ENCODE results near the gene PRMT5. TPM values are rescaled to one million over a fixed set of nuclear protein-coding genes. Genes with fewer than 3 reads are reported as not detected.
"Not testable (repeated sequence)": the region's sequence is repeated elsewhere in the genome, so short reads cannot be mapped to it uniquely, and the experiment has no call there.

The PRMT5 gene
- total and polyA plus RNA-seq, 2 donors, result 39.8 to 49.3 TPM

DNA sequence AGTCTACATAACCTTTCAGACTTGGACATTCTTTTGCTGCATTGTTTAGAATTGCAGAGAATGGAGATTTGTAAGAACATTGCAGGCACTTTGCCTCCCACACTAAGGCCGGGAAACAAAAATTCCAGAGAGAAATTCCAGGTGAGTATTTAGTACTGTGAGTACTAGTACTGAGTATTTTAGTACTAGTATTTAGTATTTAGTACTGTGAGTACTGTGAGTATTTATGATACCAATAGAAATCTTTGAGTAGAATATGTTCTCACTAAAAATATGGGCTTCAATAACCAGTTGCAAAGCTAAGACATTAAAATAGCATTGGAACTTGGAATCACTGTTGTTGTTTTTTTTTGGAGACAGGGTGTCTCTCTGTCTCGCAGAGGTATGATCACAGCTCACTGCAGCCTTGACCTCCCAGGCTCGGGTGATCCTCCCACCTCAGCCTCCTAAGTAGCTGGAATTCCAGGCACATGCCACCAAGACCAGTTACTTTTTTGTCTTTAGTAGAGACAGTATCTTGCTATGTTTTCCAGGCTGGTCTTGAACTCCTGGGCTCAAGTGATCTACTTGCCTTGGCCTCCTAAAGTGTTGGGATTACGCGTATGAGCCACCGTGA is 33.0 kb upstream of the PRMT5 start:
- Histone ChIP-seq H3K4me1 (ENCODE audit: insufficient read depth) (no peaks in the 10 kb centered on the region), H3K4me3 (ENCODE audit: low read depth, low read length) (no peak overlapping the region), H3K36me3 (ENCODE audit: insufficient read depth) (no peaks in the 10 kb centered on the region), H3K27ac (ENCODE audit: low read depth) (no peak overlapping the region)
- DNase-seq (ENCODE audit: extremely low spot score), result no peak
- WGBS, result 93% methylated on average over 6 of the region's 6 CpGs

DNA sequence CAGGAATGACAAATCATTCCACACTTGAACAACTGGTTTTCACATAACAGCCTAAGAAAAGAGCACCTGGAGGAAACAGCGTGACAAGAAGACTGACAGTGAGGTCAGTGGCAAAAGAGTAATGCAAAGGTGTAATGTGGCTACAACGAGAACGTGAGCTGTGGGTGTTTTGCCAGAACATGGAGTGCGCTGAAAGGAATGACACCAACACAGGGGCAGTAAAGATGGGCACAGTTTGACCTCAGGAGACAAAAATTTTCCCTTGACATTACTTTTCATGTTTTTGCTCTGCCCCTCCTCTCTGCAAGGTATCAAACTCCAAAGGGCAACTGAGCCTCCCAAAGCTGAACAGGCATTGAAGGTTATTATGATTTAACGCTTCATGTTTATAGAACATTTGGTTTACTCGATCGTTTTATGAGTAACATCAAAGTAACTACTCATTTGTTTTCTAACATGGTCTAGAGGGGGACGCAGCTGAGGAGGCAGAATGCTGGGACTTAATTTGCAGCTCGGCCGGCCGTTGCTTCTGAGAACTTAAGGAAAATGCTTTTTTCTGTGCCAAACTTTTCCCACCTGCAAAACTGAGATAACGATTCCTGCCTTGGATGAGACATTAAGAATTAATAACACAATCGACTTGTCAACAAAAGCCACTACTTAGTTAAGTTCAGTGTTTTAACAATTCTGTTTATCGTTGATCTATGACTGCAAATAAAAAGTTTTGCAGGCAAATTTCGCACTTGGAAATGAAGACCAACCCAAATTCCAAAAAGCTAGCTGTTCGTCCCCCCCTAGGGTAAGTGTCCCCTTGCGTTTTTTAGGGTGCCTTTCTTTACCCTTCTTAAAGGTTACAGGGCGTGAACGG is 26.8 kb upstream of the PRMT5 start:
- DNase-seq (ENCODE audit: extremely low spot score), result no peak
- WGBS, result 17% methylated on average over 19 of the region's 19 CpGs
- H3K4me3 ChIP-seq (ENCODE audit: low read depth, low read length), result peak overlapping the region; percentile 64
- H3K27ac ChIP-seq (ENCODE audit: low read depth), result peak overlapping the region; percentile 94
- H3K4me1 ChIP-seq (ENCODE audit: insufficient read depth), result no peaks in the 10 kb centered on the region
- peaks cover 1% of the 10 kb centered on the region for H3K36me3 ChIP-seq (ENCODE audit: insufficient read depth)

DNA sequence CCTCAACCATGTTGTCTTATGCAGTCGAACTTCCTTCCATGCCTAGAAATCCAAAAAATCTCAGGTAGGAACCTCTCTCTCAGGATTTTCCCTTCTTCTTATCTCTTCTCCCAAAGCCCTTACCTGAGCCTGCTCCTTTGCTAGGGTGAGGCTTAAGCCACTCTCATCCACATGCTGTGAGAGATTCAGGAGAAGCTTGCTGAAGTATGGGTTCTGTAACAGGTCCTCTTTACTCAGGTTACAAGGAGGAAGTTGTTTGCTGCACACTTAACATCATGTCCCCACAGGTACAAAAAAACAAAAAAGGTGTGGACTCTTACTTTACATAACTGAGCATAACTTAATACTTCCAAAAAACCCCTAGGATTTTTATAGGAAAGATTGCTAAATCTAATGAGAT is 23.2 kb upstream of the PRMT5 start:
- no peak for DNase-seq (ENCODE audit: extremely low spot score)
- H3K4me3 ChIP-seq (ENCODE audit: low read depth, low read length), result no peak overlapping the region
- no peak overlapping the region for H3K27ac ChIP-seq (ENCODE audit: low read depth)
- no peaks in the 10 kb centered on the region for H3K4me1 ChIP-seq (ENCODE audit: insufficient read depth)
- peaks cover 2% of the 10 kb centered on the region for H3K36me3 ChIP-seq (ENCODE audit: insufficient read depth)
- WGBS, result 90% methylated on average over 1 of the region's 1 CpG

DNA sequence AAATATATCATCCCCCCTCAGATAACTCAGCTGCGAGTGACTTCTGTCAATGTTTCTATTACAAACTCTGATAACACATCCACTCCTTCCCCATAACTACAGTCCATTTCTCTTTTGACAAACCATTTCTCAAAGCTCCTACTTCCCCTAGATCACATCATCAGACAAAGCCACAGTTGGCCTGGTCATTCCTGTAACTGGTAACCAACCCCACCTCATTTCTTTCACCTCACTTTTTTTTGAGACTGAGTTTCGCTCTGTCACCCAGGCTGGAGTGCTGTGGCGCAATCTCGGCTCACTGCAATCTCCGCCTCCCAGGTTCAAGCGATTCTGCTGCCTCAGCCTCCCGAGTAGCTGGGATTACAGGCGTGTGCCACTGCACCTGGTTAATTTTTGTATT is 22.6 kb upstream of the PRMT5 start:
- H3K4me1 ChIP-seq (ENCODE audit: insufficient read depth); H3K27ac ChIP-seq (ENCODE audit: low read depth); H3K36me3 ChIP-seq (ENCODE audit: insufficient read depth); DNase-seq (ENCODE audit: extremely low spot score); H3K4me3 ChIP-seq (ENCODE audit: low read depth, low read length): not testable (repeated sequence)
- 93% methylated on average over 8 of the region's 8 CpGs for WGBS

DNA sequence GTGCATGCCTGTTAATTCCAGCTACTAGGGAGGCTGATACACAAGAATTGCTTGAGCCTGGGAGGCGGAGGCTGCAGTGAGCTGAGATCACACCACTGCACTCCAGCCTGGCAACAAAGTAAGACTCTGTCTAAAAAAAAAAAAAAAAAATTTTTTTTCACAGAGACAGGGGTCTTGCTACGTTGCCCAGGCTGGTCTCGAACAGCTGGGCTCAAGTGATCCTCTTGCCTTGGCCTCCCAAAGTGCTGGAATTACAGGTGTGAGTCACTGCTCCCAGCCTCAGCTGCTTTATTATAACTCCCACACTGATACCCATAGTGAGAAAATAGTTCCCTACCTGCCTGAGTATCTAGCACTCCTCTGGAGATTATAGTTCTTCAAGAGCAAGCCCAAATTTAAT is 16.5 kb upstream of the PRMT5 start:
- Histone ChIP-seq H3K27ac (ENCODE audit: low read depth) (no peak overlapping the region), H3K4me1 (ENCODE audit: insufficient read depth) (no peaks in the 10 kb centered on the region), H3K4me3 (ENCODE audit: low read depth, low read length) (no peak overlapping the region), H3K36me3 (ENCODE audit: insufficient read depth) (peaks cover 3% of the 10 kb centered on the region)
- no peak for DNase-seq (ENCODE audit: extremely low spot score)
- WGBS, result 95% methylated on average over 3 of the region's 3 CpGs

DNA sequence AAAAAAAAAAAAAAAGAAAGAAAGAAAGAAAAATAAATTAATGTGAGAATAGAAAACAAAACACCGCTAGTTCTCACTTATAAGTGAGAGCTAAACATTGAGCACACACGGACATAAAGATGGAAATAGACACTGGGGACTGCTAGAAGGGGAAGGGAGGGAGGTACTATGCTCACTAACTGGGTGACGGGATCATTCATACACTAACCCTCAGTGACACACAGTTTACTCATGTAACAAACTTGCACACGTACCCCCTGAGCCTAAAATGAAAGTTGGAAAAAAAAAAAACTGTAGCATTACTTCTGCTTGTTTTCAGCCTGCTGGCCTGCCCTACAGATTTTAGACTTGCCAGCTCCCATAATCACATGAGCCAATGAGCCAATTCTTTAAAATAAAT is 10.5 kb upstream of the PRMT5 start:
- H3K36me3 ChIP-seq (ENCODE audit: insufficient read depth), result no peaks in the 10 kb centered on the region
- H3K27ac ChIP-seq (ENCODE audit: low read depth), result no peak overlapping the region
- 94% methylated on average over 4 of the region's 4 CpGs for WGBS
- H3K4me3 ChIP-seq (ENCODE audit: low read depth, low read length), result no peak overlapping the region
- no peaks in the 10 kb centered on the region for H3K4me1 ChIP-seq (ENCODE audit: insufficient read depth)
- no peak for DNase-seq (ENCODE audit: extremely low spot score)

DNA sequence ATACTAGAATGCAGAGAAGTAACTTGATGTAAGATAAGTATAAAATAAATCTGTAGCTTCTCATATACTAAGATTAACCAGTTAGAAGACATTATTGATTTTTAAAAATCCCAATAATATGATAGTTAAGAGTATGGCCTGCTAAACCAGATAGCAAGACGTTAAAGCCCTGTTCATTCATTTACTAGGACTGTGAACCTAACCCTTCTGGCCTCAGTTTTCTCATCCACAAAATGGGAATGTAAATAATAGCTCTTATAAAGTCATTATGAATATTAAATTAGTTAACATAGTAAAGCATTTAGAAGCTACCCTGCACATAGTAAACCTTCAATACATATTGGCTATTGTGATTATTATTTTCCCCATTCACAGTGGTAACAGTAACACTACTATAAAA is 6.0 kb upstream of the PRMT5 start:
- WGBS, result 87% methylated on average over 1 of the region's 1 CpG
- no peak for DNase-seq (ENCODE audit: extremely low spot score)
- Histone ChIP-seq H3K36me3 (ENCODE audit: insufficient read depth) (no peaks in the 10 kb centered on the region), H3K4me3 (ENCODE audit: low read depth, low read length) (no peak overlapping the region), H3K27ac (ENCODE audit: low read depth) (no peak overlapping the region), H3K4me1 (ENCODE audit: insufficient read depth) (no peaks in the 10 kb centered on the region)

DNA sequence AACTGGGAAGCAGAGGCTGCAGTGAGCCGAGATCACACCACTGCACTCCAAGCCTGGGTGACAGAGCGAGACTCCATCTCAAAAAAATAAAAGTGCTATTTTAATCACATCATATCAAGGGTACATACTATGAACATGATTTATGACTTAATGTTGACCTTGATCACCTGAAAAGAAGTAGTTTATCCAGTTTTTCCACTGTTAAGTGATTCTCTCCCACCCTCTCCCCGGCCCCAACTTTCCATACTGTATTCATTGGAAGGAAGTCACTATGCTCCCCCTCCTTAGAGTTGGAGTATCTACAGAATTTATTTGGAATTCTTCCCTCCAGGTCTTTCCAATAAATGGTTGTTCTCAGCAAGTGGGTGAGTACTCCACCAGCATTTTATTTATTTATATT is 3.0 kb upstream of the PRMT5 start:
- Histone ChIP-seq H3K4me1 (ENCODE audit: insufficient read depth) (no peaks in the 10 kb centered on the region), H3K36me3 (ENCODE audit: insufficient read depth) (no peaks in the 10 kb centered on the region), H3K27ac (ENCODE audit: low read depth) (no peak overlapping the region), H3K4me3 (ENCODE audit: low read depth, low read length) (no peak overlapping the region)
- WGBS, result 90% methylated on average over 3 of the region's 3 CpGs
- DNase-seq (ENCODE audit: extremely low spot score), result no peak

DNA sequence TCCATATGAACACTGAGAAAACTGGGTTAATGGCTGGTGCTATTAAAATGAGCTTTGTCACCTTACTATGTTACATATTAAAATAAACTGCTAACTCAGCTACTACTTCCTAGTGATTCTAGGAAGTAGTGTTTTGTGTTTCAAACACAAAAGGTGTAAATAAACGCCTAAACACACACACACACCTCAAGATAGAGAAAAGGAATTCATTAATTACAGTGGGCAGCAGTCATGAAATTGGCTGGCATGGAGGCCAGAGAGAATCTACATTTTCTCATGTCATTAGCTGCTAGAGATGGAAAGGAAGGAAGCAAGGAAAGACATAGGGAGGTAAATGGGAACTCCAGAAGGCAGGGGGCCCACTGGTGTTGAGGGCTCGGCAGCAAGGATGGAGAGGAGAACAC is 787 bp upstream of the PRMT5 start:
- H3K4me3 ChIP-seq (ENCODE audit: low read depth, low read length), result peak overlapping the region; percentile 22
- no peaks in the 10 kb centered on the region for H3K4me1 ChIP-seq (ENCODE audit: insufficient read depth)
- H3K27ac ChIP-seq (ENCODE audit: low read depth), result peak overlapping the region; percentile 31
- 5% methylated on average over 2 of the region's 2 CpGs for WGBS
- no peak for DNase-seq (ENCODE audit: extremely low spot score)
- H3K36me3 ChIP-seq (ENCODE audit: insufficient read depth), result no peaks in the 10 kb centered on the region

DNA sequence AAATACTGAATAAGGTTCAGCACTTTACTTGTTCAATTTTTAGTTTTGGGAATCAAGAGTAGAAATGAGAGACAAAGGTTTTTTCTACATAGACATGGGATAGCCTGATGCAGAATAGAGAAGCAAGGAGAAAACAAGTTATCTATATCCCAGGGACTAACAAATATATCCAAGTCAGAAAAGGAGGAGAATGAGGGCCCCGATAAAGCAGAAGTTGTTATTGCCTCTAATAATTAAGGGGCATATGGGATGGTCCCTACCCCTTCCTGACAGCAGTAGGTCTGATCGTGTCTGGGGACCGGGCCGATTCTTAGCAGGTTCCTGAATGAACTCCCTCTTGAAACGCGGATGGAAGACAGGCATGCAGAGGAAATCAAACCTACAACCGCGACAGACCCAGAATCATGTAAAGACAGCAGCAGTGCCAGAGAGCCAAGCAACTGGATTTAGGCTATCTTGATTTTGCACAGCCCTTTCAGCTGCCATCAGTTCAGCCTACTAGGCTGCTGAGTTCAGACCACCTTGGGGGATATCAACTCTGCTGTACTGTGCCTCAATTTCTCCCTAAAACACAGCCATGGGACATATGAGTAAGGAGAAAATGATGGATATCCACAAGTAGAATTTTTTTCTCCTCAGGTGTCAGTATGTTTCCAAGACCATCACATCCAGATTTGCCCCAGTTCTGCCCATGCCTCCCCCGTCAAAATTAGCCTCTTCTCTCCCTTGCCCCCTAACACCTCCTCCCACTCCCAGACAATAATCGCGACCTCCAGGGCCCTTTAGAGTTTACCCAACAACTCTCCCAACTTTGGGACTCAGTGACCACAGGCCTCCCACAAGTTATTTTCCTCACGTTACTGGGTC is 706 bp downstream of the PRMT5 start:
- no peaks in the 10 kb centered on the region for H3K36me3 ChIP-seq (ENCODE audit: insufficient read depth)
- DNase-seq (ENCODE audit: extremely low spot score), result no peak
- peak overlapping the region; percentile 89 for H3K27ac ChIP-seq (ENCODE audit: low read depth)
- no peaks in the 10 kb centered on the region for H3K4me1 ChIP-seq (ENCODE audit: insufficient read depth)
- peak overlapping the region; percentile 71 for H3K4me3 ChIP-seq (ENCODE audit: low read depth, low read length)
- 13% methylated on average over 12 of the region's 12 CpGs for WGBS

DNA sequence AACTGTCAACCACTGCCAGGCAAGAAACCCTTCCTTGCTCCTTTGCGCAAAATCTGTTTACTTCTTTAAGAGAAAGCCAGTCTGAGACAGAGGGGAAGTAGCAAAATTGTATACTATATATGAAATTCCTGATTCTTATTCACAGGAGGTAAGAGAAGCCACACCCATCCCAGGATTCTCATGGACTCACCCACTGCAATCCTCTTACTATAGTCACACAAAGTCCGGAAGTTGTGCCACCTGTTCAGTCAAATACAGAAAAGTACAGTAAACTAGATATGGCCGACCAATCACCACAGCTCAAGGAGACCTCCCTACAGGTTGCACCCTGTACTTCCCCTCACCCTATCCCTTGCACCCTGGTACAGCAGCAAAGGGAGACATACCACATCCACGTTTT is 2.9 kb downstream of the PRMT5 start:
- Histone ChIP-seq H3K4me1 (ENCODE audit: insufficient read depth) (no peaks in the 10 kb centered on the region), H3K27ac (ENCODE audit: low read depth) (no peak overlapping the region), H3K36me3 (ENCODE audit: insufficient read depth) (no peaks in the 10 kb centered on the region), H3K4me3 (ENCODE audit: low read depth, low read length) (no peak overlapping the region)
- 89% methylated on average over 4 of the region's 4 CpGs for WGBS
- no peak for DNase-seq (ENCODE audit: extremely low spot score)

DNA sequence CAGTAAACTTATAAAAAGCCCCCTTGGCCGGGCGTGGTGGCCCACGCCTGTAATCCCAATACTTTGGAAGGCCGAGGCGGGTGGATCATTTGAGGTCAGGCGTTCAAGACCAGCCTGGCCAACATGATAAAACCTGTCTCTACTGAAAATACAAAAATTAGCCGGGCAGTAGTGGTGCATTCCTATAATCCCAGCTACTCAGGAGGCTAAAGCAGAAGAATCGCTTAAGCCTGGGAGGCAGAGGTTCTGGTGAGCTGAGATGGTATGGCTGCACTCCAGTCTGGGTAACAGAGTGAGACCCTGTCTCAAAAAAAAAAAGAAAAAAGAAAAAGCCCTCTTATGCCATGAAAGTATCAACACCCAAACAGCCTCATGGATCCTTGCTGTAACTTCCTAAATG is 3.7 kb downstream of the PRMT5 start:
- 97% methylated on average over 8 of the region's 8 CpGs for WGBS
- H3K4me3 ChIP-seq (ENCODE audit: low read depth, low read length), result no peak overlapping the region
- DNase-seq (ENCODE audit: extremely low spot score), result no peak
- H3K36me3 ChIP-seq (ENCODE audit: insufficient read depth), result peaks cover 3% of the 10 kb centered on the region
- no peak overlapping the region for H3K27ac ChIP-seq (ENCODE audit: low read depth)
- no peaks in the 10 kb centered on the region for H3K4me1 ChIP-seq (ENCODE audit: insufficient read depth)

DNA sequence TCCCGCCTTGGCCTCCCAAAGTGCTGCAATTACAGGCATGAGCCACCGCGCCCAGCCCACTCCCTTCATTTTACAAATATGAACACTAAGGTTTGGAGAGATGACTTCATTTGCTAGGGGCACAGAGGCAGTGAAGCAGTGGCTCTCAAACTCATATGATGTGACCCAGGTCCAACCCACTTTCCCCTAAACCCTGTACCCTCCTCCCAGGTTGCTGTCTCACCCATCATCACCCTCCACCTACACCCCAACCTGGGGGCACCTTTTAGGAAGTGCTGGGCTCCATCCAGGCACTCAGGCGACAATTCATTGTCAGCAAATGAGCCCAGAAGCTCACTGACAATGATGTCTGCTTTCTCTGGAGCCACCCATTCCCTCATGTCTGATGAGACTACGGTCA is 5.4 kb downstream of the PRMT5 start:
- 98% methylated on average over 5 of the region's 5 CpGs for WGBS

DNA sequence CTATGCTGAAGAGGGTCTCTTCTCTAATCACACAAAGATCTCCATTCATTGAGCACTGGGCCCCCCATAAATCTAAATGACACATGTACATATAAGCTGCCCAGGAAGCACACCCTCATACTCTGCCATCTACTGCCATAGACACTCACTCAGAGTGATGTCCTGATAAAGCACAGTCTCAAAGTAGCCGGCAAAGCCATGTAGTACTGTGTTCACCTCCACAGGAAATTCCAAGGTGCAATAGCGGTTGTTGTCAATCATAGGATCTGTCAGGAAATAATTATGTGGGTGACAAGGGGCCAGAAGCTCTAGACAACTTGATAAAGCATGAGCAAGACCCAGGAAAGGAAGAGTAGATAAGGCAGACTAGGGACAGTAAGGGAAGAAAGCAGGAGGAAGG is 6.9 kb downstream of the PRMT5 start:
- WGBS, result 81% methylated on average over 2 of the region's 2 CpGs
- Histone ChIP-seq H3K27ac (ENCODE audit: low read depth) (no peak overlapping the region), H3K4me1 (ENCODE audit: insufficient read depth) (no peaks in the 10 kb centered on the region), H3K4me3 (ENCODE audit: low read depth, low read length) (no peak overlapping the region), H3K36me3 (ENCODE audit: insufficient read depth) (peaks cover 3% of the 10 kb centered on the region)
- DNase-seq (ENCODE audit: extremely low spot score), result no peak

More for the DNA sequence above, 5.4 kb downstream of the PRMT5 start:
- no peak for DNase-seq (ENCODE audit: extremely low spot score)
- Histone ChIP-seq H3K4me3 (ENCODE audit: low read depth, low read length) (no peak overlapping the region), H3K36me3 (ENCODE audit: insufficient read depth) (peaks cover 3% of the 10 kb centered on the region), H3K27ac (ENCODE audit: low read depth) (no peak overlapping the region), H3K4me1 (ENCODE audit: insufficient read depth) (no peaks in the 10 kb centered on the region)
